ENCODE results near the gene ITGAE.
A peak's percentile ranks its signal among the peaks of the same experiment; 100 is the strongest.
"Not testable (repeated sequence)": the region's sequence is repeated elsewhere in the genome, so short reads cannot be mapped to it uniquely, and the experiment has no call there.

ITGAE gene

DNA sequence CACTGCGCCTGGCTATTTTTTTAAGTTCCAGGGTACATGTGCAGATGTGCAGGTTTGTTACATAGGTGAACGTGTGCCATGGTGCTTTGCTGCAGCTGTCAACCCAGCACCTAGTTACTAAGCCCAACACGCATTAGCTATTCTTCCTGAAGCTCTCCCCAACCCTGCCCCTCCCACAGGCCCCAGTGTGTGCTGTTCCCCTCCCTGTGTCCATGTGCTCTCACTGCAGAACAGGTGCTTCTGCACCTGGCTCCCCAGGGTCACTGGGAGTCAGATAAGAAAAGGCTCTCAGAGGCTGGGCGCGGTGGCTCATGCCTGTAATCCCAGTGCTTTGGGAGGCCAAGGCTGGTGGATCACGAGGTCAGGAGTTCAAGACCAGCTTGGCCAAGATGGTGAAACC lies 71.1 kb downstream of the ITGAE start:
- DNase-seq (ENCODE audit: low spot score in 2 of 2) (no peak), ATAC-seq (ENCODE audit: low read depth) (no peak)
- H3K27ac Mint-ChIP-seq: no peak overlapping the region
- H3K27me3 Mint-ChIP-seq: no peaks in the 10 kb centered on the region
- no peaks in the 10 kb centered on the region for H3K36me3 Mint-ChIP-seq
- H3K4me1 Mint-ChIP-seq: peaks cover 29% of the 10 kb centered on the region
- no peaks in the 10 kb centered on the region for H3K9me3 Mint-ChIP-seq
- H3K4me3 Mint-ChIP-seq: no peak overlapping the region

DNA sequence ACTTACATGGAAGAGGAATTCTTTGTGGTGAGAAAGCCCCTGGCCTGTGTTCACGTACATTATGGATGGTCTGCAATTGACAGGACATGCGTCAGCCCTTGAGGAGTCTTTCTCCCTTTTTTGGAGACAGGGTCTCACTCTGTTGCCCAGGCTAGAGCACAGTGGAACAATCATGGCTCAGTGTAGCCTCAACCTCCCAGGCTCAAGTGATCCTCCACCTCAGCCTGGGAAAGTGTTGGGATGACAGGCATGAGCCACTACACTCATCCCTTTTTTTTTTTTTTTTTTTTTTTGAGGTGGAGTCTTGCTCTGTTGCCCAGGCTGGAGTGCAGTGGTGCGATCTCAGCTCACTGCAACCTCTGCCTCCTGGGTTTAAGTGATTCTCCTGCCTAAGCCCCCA lies 72.9 kb downstream of the ITGAE start:
- H3K9me3 Mint-ChIP-seq; H3K27ac Mint-ChIP-seq; H3K36me3 Mint-ChIP-seq; DNase-seq (ENCODE audit: low spot score in 2 of 2); H3K27me3 Mint-ChIP-seq; ATAC-seq (ENCODE audit: low read depth); H3K4me3 Mint-ChIP-seq: not testable (repeated sequence)
- peaks cover 31% of the 10 kb centered on the region for H3K4me1 Mint-ChIP-seq

DNA sequence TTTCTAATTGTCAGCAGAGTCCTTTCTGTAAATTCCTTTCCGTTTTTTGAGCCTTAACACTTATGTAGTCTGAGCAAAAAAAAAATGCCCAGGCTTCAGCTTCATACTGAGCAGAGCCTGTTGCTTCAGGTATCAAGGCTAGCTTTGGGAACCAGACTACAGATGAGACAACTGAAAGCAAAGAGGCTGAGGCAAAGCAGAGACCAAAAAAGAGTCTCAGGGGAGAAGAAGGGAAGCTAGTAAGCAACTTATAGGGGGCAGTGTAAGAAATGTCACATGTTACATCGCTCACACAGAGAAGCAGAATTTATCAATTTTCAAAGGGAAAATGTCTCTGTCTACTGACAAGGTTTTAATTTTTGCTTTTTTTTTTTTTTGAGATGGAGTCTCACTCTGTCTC lies 73.9 kb downstream of the ITGAE start:
- Mint-ChIP-seq H3K27ac (no peak overlapping the region), H3K9me3 (no peaks in the 10 kb centered on the region), H3K4me3 (peak overlapping the region; percentile 54), H3K27me3 (no peaks in the 10 kb centered on the region), H3K4me1 (peaks cover 33% of the 10 kb centered on the region), H3K36me3 (peaks cover 5% of the 10 kb centered on the region)
- ATAC-seq (ENCODE audit: low read depth) (peak; percentile 70), DNase-seq (ENCODE audit: low spot score in 2 of 2) (peak in 1 of 2 donors; percentile 45)

DNA sequence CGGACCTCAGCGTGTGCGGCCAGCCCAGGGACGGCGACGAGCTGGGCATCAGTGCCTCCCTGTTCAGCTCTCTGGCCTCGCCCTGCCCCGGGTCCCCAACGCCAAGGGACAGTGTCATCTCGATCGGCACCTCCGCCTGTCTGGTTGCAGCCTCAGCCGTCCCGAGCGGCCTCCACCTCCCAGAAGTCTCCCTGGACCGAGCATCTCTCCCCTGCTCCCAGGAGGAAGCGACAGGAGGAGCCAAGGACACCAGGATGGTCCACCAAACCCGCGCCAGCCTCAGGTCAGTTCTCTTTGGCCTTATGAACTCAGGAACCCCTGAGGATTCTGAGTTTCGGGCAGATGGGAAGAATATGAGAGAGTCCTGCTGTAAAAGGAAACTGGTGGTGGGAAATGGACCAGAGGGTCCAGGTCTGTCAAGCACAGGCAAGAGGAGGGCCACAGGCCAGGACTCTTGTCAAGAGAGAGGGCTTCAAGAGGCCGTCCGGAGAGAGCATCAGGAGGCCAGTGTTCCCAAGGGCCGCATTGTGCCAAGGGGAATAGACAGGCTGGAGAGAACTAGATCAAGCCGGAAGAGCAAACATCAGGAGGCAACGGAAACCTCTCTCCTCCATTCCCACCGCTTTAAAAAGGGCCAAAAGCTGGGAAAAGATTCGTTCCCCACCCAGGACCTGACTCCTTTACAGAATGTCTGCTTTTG lies 76.5 kb downstream of the ITGAE start:
- ATAC-seq (ENCODE audit: low read depth): no peak
- peak overlapping the region; percentile 82 for H3K4me3 Mint-ChIP-seq
- peaks cover 12% of the 10 kb centered on the region for H3K36me3 Mint-ChIP-seq
- DNase-seq (ENCODE audit: low spot score in 2 of 2): no peak
- H3K4me1 Mint-ChIP-seq: peaks cover 37% of the 10 kb centered on the region
- no peaks in the 10 kb centered on the region for H3K9me3 Mint-ChIP-seq
- no peaks in the 10 kb centered on the region for H3K27me3 Mint-ChIP-seq
- no peak overlapping the region for H3K27ac Mint-ChIP-seq

DNA sequence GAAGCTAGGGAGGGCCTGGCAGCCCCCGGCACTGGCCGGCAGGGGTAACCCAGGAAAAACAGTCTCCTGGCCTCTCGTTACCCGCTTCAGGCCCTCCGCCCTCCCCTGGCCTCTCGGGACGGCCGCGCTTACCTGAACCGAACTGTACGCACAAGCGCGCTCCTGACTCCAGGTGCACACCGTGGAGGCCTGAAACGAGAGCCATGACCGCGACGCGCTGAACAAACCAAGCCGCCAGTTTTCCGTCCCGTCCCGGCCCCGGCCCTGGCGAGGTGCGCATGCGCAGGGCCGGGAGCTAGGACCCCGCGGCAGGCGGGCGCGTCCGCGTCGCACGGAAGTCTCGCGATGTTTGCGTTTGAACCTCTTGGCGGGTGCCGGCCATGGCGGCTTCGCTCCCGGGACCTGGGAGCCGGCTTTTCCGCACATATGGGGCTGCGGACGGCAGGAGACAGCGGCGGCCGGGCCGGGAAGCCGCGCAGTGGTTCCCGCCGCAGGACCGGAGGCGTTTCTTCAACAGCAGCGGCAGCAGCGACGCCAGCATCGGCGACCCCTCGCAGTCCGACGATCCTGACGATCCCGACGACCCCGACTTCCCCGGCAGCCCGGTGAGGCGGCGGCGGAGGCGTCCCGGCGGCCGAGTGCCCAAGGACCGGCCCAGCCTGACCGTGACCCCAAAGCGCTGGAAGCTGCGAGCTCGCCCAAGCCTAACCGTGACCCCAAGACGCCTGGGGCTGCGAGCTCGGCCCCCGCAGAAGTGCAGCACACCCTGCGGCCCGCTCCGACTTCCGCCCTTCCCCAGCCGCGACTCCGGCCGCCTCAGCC lies 77.2 kb downstream of the ITGAE start, which contains the start of gene HASPIN:
TSS of gene HASPIN (plus strand) at position 348 of the 822 bp plus-strand sequence. CDS start at position 381, 33 bp downstream.
- H3K27ac Mint-ChIP-seq: peak within 1 kb of the TSS; percentile 81
- peak; percentile 91 to 93 for DNase-seq (ENCODE audit: low spot score in 2 of 2)
- H3K4me3 Mint-ChIP-seq: peak within 1 kb of the TSS; percentile 82

DNA sequence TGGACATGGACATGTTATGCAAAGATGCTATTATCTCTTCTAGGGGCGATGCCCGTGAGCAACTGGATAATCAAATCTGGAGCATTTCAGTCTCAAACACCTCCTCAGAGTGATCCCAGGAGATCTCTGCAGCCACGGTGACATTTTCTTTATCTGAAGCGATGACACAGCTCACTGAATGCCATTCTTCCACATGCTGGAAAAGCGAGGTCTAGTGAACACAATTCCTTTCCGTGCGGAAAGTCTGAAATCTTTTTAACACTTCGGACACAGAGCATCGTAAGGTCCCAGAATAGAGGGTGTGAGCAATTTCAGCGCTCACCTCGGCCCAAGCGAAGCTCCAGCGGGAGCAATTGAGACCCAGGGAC lies 77.8 kb downstream of the ITGAE start:
- Mint-ChIP-seq H3K9me3 (no peaks in the 10 kb centered on the region), H3K36me3 (peaks cover 16% of the 10 kb centered on the region), H3K4me1 (peaks cover 39% of the 10 kb centered on the region), H3K4me3 (peak overlapping the region; percentile 82), H3K27me3 (no peaks in the 10 kb centered on the region), H3K27ac (peak overlapping the region; percentile 81)
- DNase-seq (ENCODE audit: low spot score in 2 of 2) (no peak), ATAC-seq (ENCODE audit: low read depth) (no peak)

More for the DNA sequence above, 77.2 kb downstream of the ITGAE start, which contains the start of gene HASPIN:
- Mint-ChIP-seq H3K36me3 (peaks cover 12% of the 10 kb centered on the region), H3K27me3 (no peaks in the 10 kb centered on the region), H3K9me3 (no peaks in the 10 kb centered on the region), H3K4me1 (peaks cover 36% of the 10 kb centered on the region)
- ATAC-seq (ENCODE audit: low read depth): peak; percentile 86

DNA sequence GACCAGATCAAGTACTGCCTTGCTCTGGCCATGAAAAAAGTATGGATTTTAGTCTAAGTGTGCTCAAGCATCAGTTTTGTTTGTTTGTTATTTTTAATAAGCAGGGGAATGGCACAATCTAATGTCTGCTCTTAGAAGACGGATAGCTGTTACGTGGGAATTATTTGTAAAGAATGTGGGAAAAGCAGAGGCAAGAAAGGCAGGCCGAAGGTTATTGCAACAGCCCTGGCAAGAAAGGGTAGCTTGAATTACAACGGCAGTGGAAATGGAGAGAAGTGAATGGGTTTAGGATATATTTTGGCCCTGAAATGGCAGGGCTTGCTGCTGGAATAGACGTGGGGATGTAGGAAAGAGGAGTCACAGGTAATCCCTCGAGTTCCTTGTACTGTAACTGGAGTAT lies 78.3 kb downstream of the ITGAE start:
- no peak for ATAC-seq (ENCODE audit: low read depth)

DNA sequence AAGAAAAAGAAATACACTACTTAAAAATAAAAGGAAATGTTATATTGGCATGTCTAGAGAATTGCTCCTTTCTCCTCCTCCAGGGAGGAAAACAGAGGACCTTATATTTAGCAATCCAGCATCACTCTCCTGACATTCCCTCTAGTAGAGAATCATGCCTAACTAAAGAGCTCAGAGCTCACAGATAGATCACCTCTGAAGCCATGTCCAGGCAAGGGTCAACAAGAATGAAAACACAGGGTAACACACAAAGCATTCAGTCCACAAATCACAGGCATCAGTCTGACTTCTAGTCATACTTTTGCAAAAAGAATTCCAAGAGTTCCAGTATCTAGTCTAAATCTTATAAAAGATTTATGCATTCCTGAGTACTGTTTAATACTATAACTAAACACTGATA lies 81.7 kb downstream of the ITGAE start:
- DNase-seq (ENCODE audit: low spot score in 2 of 2): no peak
- Mint-ChIP-seq H3K9me3 (no peaks in the 10 kb centered on the region), H3K4me3 (peak overlapping the region; percentile 27), H3K36me3 (peaks cover 37% of the 10 kb centered on the region), H3K4me1 (peaks cover 31% of the 10 kb centered on the region), H3K27me3 (no peaks in the 10 kb centered on the region), H3K27ac (no peak overlapping the region)
- no peak for ATAC-seq (ENCODE audit: low read depth)

More for the DNA sequence above, 78.3 kb downstream of the ITGAE start:
- Mint-ChIP-seq H3K9me3 (no peaks in the 10 kb centered on the region), H3K4me1 (peaks cover 37% of the 10 kb centered on the region), H3K27ac (peak overlapping the region; percentile 81), H3K36me3 (peaks cover 17% of the 10 kb centered on the region), H3K27me3 (no peaks in the 10 kb centered on the region), H3K4me3 (peak overlapping the region; percentile 82)
- no peak for DNase-seq (ENCODE audit: low spot score in 2 of 2)

DNA sequence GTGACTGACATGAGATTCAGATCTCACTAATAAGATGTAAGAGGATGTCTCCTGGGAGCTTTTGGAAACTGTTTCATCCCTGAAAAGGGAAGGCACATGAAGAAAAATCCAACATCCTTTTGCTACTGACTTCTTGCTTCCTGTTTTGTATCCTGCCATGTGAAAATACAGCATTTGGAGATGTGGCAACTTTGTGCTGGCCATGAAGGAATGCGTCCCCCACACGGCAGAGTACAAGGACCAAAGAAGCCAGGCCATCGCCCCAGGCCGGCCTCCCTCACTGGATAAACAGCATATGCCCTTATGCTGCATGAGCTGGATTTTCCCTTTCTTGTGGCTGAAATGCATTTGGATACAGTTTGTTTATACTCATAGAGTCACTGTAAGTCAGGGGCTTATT lies 82.8 kb downstream of the ITGAE start:
- Mint-ChIP-seq H3K27ac (no peak overlapping the region), H3K36me3 (peaks cover 37% of the 10 kb centered on the region), H3K4me3 (no peak overlapping the region)

DNA sequence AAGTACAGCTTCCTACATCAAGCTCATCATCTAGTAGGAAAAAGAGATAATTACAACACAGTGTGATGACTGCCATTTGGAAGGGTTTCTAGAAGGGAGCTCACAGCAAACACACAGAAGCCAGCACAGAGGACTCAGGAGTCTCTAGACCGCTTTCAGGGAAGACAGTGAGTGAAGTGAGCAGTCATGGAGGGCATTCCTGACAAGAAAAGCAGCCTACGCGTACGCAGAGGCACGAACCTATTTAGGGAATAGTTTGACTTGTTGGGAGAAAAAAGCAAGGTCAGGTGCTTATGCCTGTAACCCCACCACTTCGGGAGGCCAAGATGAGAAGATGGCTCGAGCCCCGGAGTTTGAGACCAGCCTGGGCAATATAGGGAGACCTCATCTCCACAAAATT lies 85.7 kb downstream of the ITGAE start:
- H3K4me3 Mint-ChIP-seq: no peak overlapping the region

More for the DNA sequence above, 82.8 kb downstream of the ITGAE start:
- Mint-ChIP-seq H3K4me1 (peaks cover 31% of the 10 kb centered on the region), H3K9me3 (no peaks in the 10 kb centered on the region), H3K27me3 (no peaks in the 10 kb centered on the region)
- no peak for ATAC-seq (ENCODE audit: low read depth)
- DNase-seq (ENCODE audit: low spot score in 2 of 2): no peak

DNA sequence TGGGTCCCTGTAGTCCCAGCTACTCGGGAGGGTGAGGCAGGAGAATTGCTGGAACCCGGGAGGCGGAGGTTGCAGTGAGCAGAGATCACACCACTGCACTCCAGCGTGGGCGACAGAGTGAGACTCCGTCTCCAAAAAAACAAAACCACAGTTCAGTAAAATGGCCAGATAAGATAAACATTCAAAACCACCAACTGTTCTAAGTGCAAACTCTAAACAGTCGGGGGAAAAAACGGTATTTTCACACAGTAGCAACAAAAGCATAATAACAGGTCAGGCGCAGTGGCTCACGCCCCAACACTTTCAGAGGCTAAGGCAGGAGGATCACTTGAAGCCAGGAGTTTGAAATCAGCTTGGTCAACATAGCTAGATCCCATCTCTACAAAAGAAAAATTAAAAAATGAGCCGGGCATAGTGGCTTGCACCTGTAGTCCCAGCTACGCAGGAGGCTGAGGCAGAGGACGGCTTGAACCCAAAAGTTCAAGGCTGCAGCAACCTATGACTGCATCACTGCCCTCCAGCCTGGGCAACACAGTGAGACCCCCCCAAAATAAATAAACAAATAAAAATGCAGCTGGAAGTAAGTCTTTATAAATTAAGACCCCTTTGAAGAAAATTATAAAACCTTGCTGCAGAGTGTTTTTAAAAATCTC lies 88.1 kb downstream of the ITGAE start:
- peaks cover 37% of the 10 kb centered on the region for H3K4me1 Mint-ChIP-seq
- no peak for ATAC-seq (ENCODE audit: low read depth)
- H3K9me3 Mint-ChIP-seq: no peaks in the 10 kb centered on the region

More for the DNA sequence above, 85.7 kb downstream of the ITGAE start:
- DNase-seq (ENCODE audit: low spot score in 2 of 2) (no peak), ATAC-seq (ENCODE audit: low read depth) (no peak)
- peaks cover 31% of the 10 kb centered on the region for H3K4me1 Mint-ChIP-seq
- no peak overlapping the region for H3K27ac Mint-ChIP-seq
- no peaks in the 10 kb centered on the region for H3K27me3 Mint-ChIP-seq
- H3K9me3 Mint-ChIP-seq: no peaks in the 10 kb centered on the region
- peaks cover 34% of the 10 kb centered on the region for H3K36me3 Mint-ChIP-seq

DNA sequence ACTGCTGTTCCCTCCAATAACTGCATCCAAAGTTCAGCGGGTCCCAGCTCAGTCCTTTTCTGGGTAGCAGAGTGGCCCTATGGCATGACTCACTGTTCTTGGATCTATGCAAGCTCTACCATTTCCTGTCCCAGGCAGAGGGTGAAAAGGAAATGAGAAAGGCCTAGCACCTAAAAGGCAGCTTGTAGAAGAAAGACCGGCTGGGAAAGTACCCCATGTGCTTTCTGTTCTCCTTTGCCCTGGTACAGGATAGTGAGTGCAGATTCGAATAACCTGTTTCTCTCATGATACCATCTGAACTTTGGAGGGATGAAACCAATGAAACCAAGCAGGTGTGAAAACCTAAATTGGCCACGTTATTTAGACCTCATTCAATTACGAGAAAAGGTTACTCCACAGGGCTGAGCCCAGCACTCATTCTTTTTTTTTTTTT lies 90.0 kb downstream of the ITGAE start:
- ATAC-seq (ENCODE audit: low read depth) (peak; percentile 93), DNase-seq (ENCODE audit: low spot score in 2 of 2) (peak; percentile 53 to 86)
- H3K9me3 Mint-ChIP-seq: no peaks in the 10 kb centered on the region
- H3K4me3 Mint-ChIP-seq: peak overlapping the region; percentile 69
- peaks cover 14% of the 10 kb centered on the region for H3K36me3 Mint-ChIP-seq
- H3K27ac Mint-ChIP-seq: peak overlapping the region; percentile 93
- no peaks in the 10 kb centered on the region for H3K27me3 Mint-ChIP-seq
- H3K4me1 Mint-ChIP-seq: peaks cover 41% of the 10 kb centered on the region

More for the DNA sequence above, 88.1 kb downstream of the ITGAE start:
- Mint-ChIP-seq H3K36me3 (peaks cover 26% of the 10 kb centered on the region), H3K4me3 (peak overlapping the region; percentile 5), H3K27me3 (no peaks in the 10 kb centered on the region), H3K27ac (no peak overlapping the region)
- DNase-seq (ENCODE audit: low spot score in 2 of 2): no peak

DNA sequence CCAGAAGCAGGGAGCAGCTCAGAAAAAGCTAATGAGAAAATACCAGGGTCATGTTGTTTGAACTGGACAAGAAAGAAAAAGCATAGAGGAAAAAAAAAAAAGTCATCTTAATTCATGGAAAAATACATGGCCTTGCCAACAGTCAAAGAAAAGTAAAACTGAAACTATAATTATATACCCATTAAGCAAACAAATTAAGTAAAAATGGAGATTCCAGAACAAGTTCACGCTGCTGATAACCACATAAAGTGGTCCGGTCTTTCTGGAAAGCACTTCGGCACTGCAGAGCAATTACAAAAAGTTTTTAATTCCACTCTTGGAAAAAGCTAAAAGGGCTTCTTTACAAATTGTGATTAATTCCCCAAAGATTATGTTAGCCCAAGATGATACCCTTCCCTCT lies 92.6 kb downstream of the ITGAE start:
- H3K27ac Mint-ChIP-seq: no peak overlapping the region
- ATAC-seq (ENCODE audit: low read depth): no peak
- peaks cover 39% of the 10 kb centered on the region for H3K4me1 Mint-ChIP-seq

DNA sequence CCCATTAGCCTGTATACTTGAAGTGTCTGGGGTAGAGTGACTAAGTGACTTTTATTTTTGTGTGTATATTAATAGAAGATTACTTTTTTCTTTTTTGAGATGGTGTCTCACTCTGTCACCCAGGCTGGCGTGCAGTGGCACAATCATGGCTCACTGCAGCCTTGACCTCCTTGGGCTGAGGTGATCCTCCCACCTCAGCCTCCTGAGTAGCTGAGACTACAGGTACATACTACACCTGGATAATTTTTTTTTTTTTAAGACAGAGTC lies 95.3 kb downstream of the ITGAE start:
- not testable (repeated sequence) for ATAC-seq (ENCODE audit: low read depth); DNase-seq (ENCODE audit: low spot score in 2 of 2)

More for the DNA sequence above, 92.6 kb downstream of the ITGAE start:
- DNase-seq (ENCODE audit: low spot score in 2 of 2): no peak
- Mint-ChIP-seq H3K36me3 (peaks cover 6% of the 10 kb centered on the region), H3K27me3 (no peaks in the 10 kb centered on the region), H3K9me3 (no peaks in the 10 kb centered on the region), H3K4me3 (no peak overlapping the region)

More for the DNA sequence above, 95.3 kb downstream of the ITGAE start:
- not testable (repeated sequence) for H3K27me3 Mint-ChIP-seq, H3K9me3 Mint-ChIP-seq, H3K27ac Mint-ChIP-seq, H3K4me3 Mint-ChIP-seq, H3K36me3 Mint-ChIP-seq
- H3K4me1 Mint-ChIP-seq: peaks cover 31% of the 10 kb centered on the region

Measured in memory B cell (primary cell).